RPMI8226 (cell line): ENCODE data around the gene NPNT.
"Not testable (repeated sequence)": the region's sequence is repeated elsewhere in the genome, so short reads cannot be mapped to it uniquely, and the experiment has no call there.

ENCODE experiments used
- DNase-seq: peaks from one replicate; pipeline ENCODE4 v3.0.0-alpha.2; 2015

The NPNT gene

DNA sequence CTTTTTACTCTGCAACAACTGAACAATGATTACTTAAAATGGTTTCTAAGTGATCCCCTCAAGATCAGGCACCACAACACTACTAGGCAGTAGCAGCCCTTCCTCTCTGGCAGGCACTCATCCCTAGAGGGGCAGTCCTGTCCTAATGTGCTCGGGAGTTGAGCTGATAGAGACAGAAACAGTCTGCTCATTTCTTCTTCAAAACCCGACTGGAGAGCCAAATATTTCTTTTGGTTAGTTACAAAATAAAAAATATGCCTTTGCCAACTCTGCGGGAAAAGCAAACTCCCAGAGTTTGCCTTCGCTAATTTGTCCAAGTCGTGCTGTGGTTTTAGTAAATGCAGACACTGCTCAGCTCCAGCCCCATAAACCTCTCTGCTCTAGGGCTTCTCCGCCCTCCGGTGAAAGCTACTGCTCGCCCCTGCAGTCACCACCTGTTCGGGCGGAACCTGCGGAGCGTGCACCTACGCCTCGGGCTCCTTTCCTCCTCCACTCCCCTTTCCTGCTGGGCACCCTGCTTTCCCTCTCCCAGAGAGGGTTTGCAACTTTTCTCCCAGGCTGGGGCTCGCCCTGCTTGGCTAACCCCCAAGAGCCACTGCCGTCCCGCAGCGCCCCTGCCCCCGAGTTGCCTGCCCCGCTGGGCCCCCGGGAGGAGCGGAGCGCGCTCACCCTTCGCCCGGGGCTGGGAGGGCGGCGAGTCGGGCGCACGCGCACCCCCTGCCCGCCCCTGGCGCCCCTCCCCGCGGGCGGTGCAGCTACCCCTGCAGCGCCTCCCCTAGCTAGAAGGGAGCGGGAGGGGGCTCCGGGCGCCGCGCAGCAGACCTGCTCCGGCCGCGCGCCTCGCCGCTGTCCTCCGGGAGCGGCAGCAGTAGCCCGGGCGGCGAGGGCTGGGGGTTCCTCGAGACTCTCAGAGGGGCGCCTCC, at the start of gene NPNT:
Gene NPNT, plus strand, starts transcription at position 812 of the 923 bp plus-strand sequence. CDS start 182 bp downstream, outside the sequence.
- DNase-seq: peak; percentile 16

DNA sequence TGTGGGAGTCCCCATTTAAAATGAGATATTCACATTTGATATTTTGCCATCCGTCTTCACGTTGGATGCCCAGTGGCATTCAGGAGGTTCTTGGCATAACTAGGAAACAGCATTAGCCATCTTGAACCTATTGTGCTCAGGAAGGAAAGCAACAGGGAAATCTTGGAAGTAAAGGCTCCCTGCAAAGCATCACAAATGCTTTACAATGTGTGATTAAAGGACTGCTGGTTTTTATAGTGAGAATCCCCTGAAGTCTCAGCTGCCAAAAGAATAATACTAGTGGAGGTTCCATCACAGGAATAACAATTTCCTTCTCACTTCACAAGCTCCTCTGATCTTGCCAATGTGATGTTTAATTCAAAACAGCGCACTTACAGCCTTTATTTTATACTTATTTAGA, 49.7 kb upstream of the NPNT start:
- no peak for DNase-seq

DNA sequence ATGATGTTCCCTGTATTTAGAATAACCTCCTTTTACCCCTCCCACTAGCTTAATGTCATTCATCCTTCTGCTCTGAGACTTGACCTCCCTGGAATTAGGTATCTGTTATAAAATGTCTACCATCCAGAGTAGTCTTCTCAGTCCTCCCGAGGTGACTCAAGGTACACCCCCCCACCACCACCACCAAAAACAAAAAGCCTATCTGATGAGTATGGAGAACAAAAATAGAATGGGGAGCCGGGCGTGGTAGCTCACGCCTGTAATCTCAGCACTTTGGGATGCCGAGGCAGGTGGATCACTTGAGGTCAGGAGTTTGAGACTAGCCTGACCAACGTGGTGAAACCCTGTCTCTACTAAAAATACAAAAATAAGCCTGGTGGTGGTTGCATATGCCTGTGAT, 46.9 kb upstream of the NPNT start:
- DNase-seq: not testable (repeated sequence)

DNA sequence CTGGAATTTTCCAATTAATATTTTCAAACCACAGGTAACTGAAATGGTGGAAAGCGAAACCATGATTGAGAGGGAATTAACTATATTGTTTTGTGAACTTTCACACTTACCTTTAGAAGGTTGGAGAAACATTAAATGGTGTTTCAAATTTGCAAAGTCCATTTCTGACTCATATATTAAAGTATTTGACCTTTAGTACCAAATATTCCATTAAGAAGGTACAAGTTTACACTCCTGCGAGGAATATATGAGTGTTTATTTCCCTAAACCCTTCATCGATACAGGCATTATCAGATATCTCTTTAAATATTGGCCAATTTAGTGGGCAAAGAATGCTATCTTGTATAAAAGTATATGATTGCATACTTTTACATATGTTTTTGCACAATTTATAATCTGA, 44.1 kb upstream of the NPNT start:
- DNase-seq: no peak

GRCh38 chr4:105852230-105852629, 43.0 kb upstream of the NPNT start:
- DNase-seq: not testable (repeated sequence)

DNA sequence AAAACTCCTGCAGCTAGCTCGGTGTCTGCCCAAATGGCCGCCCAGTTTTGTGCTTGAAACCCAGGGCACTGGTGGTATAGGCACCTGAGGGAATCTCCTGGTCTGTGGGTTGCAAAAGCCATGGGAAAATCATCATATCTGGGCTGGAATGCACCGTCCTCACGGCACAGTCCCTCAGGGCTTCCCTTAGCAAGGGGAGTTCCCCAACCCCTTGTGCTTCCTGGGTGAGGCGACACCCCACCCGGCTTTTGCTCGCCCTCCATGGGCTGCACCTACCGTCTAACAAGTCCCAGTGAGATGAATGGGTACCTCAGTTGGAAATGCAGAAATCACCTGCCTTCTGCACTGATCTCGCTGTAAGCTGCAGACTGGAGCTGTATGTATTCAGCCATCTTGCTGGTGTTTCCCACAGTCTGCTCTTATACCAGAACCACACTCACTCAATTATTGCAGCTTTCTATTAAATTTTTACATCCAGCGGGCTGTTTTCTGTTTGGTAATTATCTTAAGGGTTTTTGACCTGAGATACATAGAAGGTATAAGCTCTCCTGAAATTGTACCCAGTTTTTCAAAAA, 36.7 kb upstream of the NPNT start:
- no peak for DNase-seq

DNA sequence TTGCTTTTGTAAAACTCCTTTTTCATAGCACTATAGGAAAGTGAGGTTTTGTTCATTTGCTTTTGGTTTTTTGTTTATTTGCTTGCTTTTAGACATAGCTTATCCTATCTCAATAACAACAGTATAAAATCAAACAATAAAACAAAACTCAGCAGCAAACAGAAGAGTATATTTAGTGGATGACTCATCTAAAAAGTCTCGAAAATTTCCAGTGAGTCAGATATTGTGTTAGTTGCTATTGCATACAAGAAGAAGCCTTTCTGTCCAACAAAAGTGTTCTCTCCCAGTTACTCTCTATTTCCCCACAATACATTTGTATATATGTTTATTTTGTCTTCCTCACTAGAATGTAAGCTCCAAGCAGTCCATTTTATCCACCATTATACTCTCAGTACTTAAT, 36.0 kb upstream of the NPNT start:
- no peak for DNase-seq

DNA sequence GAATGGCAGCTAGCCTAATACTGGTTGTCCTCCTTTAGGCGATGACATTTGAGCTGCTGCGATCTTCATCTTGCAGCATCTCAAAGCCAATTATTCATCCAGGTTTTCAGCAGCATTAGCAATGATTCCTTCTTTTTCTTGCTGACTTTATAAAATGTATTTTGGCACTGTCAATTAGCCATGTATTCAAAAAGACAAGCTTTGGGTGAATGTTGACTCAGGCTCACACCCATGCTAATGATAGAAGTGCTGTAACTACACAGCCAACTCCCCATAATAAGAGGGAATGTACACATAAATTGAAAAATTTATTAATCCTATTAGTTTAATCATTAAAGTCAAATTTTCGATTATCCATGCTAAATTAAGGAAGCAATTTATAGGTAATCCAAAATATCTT, 24.3 kb upstream of the NPNT start:
- DNase-seq: no peak

GRCh38 chr4:105871997-105872396, 23.3 kb upstream of the NPNT start:
- DNase-seq: no peak

DNA sequence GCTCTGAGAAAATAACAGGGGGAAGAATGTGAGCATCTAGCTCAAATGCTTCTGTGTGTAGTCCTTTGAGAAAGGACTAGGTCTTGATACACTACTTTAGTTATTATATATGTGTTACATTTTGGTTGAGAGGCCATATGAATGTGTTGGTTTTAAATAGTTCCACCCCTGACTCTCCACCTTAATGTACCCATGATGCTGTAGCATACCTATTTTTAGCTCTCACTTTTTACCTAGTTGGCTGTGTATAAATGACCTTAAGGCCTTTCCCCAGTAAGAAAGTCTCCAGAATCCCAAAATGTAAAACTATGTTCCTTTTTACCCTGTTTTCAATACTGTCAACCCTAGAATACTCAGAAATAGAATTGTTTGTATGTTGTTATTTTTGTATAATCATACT, 20.0 kb upstream of the NPNT start:
- DNase-seq: no peak

DNA sequence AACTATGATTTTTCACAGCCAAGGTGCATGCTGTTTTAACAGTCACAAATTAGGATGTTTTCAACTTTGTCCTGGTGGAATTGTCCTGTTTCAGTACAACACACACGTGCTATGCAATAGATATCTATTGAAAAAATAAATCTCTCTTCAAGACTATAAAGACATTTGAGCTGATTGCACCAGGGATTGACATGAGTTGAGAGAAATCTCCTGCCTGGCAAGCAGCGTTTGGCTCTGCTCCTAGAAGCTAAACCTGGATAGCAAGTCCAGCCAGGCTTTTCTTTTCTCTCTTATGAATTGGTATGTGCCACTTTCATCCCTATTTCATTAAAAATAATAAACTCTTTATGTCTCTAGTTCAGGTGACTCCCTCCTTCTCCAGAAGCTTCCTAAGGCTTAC, 16.6 kb upstream of the NPNT start:
- no peak for DNase-seq

GRCh38 chr4:105887508-105887907, 7.8 kb upstream of the NPNT start:
- no peak for DNase-seq

DNA sequence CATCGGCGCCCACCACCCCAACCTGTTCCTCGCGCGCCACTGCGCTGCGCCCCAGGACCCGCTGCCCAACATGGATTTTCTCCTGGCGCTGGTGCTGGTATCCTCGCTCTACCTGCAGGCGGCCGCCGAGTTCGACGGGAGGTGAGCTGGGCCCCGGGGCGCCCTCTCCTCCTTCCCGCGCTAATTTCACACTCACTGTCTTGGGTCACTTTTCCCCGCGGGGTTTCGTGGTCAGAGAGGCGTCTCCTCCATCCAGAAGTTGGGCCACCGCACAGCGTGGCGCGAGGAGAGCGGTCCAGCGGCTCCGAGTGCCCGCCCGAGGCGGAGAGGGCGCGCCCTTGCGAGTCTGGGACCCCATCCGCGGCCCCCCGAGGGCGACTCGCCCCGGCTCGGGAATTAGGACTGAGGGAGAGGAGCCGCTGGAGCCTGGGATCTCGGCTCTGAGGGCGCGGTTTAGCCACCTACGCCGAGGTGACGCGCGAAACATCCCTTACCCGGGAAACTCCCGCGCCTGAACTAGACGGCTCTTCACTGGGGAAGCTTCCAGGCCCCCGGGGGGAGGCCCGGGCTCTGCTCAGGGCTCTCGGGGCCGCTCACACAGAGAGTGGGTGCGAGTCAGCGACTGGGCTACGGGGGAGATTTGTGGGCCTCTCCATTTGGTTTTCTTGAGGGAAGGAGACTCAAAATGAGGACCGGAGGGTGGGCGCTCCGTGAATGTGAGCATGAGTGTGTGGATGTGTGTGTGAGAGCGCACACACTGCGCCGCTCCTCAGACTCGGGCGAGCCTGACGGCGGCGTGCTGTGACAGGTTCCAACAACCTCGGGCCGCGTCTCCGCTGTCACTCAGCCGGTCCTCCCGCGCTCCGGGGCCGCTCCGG, 551 bp downstream of the NPNT start:
- peak; percentile 2 for DNase-seq

DNA sequence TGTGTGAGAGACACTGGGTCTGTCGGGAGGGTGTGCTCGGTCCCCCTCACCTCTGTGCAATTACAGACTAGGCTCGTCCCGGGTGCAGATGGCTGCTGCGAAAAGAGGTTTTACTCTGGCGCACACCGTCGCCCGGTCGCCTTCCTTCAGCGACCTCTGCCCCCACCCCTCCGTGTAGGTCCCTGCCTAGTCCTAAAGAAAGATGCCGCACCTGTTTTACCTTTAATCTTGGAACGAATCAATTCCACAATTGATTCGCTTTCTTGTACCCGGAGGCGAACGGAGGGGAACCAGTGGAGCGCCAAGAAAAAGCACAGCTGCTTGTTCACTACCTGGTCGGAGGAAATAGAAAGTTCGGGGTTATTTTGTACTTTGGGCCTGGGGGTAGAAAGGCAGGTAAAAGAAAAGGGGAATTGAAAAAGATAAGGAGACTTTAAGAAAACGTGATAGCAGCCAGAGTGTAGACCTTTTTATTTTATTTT, 1.2 kb downstream of the NPNT start:
- peak; percentile 15 for DNase-seq

GRCh38 chr4:105896984-105897775, 1.9 kb downstream of the NPNT start:
- DNase-seq: peak; percentile 17

DNA sequence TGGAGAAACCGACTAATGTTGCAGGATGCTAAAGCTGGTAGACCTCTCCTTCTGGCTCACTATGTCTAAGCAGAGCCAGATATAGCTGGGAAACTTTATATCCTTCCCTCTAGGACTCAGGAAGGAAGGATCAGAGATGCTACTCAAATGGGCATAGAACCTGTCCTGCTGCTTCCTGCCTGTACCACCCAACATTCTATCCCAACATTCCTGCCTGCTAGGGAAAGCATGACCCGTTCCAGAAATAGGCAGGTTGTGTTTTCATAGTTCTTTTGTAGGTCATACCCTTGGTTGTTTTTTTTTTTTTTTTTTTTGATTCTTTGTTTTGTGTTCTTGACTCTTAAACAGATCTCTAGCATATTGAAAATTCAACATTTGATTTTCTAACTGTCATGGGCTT, 5.3 kb downstream of the NPNT start:
- DNase-seq: no peak

DNA sequence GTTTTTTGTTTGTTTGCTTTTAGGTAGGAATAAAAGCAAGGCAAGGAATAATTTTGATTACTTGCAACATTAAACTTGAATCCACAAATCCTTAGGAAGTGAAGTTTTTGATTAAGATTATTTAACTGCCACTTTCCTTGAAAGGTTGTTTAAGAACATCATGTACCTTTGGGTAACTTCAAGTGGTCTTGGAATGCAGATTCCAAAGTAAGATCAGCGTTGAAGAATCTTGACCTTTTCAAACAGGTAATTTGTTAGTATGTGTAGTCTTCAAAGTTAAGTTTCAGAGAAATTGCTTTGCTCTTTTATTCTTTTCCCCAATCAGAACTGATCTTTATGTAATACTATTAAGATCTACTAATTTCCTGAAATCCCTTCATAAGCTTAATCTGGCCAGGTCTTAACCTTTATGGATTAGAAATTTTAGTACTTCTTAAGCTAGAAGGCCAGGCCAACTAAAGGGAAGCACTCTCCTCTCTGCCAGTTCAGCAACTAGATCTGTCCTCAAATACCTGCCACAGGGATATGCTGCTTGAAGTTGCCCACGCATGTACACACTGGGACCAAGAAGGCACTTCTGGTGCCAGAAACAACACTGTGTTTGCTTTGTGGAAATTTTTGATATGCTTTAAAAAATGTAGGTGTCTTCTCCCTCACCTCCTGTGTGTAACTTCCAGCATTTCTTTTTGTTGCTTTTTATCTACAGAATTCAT, 7.4 kb downstream of the NPNT start:
- DNase-seq: no peak

GRCh38 chr4:105909787-105910281, 14.6 kb downstream of the NPNT start:
- no peak for DNase-seq

DNA sequence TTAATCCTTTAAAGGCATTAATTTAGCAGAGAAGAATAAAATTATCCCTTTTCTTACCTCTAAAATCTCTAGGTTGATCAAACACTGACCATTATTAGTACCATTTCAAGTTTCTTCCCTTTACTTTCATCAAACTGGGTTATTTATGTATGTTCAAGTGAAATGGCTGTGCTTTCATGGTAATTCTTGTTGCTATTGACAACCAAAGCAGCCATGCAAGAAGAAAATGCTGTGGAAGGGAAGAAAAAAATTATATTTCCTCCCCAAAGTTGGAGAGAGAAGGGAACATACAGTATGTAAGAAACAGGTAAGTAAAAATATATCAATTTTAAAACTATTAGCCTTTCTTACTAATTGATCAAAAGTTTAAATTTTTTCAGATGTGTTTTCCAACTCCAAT, 16.2 kb downstream of the NPNT start:
- DNase-seq: no peak

DNA sequence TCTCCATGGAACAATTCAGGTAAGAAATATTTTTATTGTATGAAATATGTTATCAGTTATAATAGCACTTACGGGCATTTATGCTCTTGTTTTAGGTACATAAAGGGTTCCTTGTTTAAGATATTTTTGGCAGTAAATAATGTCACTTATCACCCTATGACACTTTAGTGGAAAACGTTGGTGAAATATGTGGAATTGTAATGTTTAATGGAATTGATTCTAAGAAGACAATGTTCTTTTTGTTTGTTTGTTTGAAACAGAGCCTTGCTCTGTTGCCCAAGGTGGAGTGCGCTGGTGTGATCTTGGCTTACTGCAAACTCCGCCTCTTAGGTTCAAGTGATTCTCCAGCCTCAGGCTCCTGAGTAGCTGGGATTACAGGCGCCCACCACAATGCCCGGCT, 17.4 kb downstream of the NPNT start:
- no peak for DNase-seq

GRCh38 chr4:105917171-105917685, 22.0 kb downstream of the NPNT start:
- DNase-seq: no peak
